ENCODE results near the gene ZNF319. TPM values are rescaled to one million over a fixed set of nuclear protein-coding genes. Genes with fewer than 3 reads are reported as not detected.
A peak's percentile ranks its signal among the peaks of the same experiment; 100 is the strongest.

Gene ZNF319
- total RNA-seq, 1 donor from 2014 or later, result 11.5 TPM

DNA sequence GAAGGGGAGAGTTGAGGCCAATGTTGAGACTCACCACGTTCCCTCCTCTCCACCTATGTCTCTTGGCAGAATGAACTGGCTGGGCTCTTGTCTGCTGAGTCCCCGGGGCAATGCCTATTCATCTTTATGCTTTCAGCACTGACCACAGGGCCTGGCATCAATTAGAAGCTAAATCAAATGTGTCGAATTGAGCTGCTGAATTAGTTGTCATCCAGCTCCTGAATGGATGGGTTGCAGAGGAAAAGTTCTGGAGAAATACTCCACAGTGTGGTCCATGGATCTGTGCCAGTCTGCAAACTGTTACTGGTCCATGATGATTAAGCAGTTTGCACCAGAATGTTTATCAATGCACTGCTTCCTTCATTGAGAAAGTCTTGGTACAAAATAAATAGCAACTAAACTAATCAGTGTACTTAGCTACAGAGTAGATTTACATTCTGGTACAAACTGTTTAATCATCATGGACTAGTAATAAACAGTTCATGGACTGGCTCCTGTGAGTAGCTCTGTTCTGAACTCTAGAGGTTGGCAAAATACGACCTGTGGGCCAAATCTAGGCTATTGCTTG lies 34.2 kb downstream of the ZNF319 start:
- H2AFZ ChIP-seq (ENCODE audit: low read depth, low read length), result no peak overlapping the region
- no peaks in the 10 kb centered on the region for H3K36me3 ChIP-seq (ENCODE audit: insufficient read depth, low read length)
- no peak overlapping the region for H3K4me2 ChIP-seq (ENCODE audit: low read length)
- FAIRE-seq (no peak), DNase-seq (ENCODE audit: low read depth) (peak; percentile 20)
- Mint-ChIP-seq H3K36me3 (ENCODE audit: low read depth, unreplicated experiment) (no peaks in the 10 kb centered on the region), H3K27me3 (ENCODE audit: low read depth, unreplicated experiment) (peaks cover 55% of the 10 kb centered on the region), H3K27ac (ENCODE audit: unreplicated experiment) (no peak overlapping the region), H3K9me3 (ENCODE audit: unreplicated experiment) (peaks cover 3% of the 10 kb centered on the region), H3K4me1 (ENCODE audit: low read depth, unreplicated experiment) (no peaks in the 10 kb centered on the region), H3K4me3 (ENCODE audit: unreplicated experiment) (no peak overlapping the region)
- no peaks in the 10 kb centered on the region for H3K4me1 ChIP-seq (ENCODE audit: insufficient read depth, low read length)
- H4K20me1 ChIP-seq (ENCODE audit: insufficient read depth, low read length), result no peaks in the 10 kb centered on the region
- no peaks in the 10 kb centered on the region for H3K79me2 ChIP-seq (ENCODE audit: insufficient read depth, low read length)
- H3K9me3 ChIP-seq (ENCODE audit: insufficient read depth, low read depth, low read length), result no peaks in the 10 kb centered on the region
- H3K4me3 ChIP-seq (ENCODE audit: insufficient read depth, low read depth, low read length), result no peak overlapping the region
- H3K9ac ChIP-seq (ENCODE audit: low read length), result no peak overlapping the region
- peaks cover 5% of the 10 kb centered on the region for H3K27me3 ChIP-seq (ENCODE audit: insufficient read depth, low read length)
- H3K27ac ChIP-seq (ENCODE audit: low read depth, low read length), result no peak overlapping the region
- TF ChIP-seq, protein P1, sequence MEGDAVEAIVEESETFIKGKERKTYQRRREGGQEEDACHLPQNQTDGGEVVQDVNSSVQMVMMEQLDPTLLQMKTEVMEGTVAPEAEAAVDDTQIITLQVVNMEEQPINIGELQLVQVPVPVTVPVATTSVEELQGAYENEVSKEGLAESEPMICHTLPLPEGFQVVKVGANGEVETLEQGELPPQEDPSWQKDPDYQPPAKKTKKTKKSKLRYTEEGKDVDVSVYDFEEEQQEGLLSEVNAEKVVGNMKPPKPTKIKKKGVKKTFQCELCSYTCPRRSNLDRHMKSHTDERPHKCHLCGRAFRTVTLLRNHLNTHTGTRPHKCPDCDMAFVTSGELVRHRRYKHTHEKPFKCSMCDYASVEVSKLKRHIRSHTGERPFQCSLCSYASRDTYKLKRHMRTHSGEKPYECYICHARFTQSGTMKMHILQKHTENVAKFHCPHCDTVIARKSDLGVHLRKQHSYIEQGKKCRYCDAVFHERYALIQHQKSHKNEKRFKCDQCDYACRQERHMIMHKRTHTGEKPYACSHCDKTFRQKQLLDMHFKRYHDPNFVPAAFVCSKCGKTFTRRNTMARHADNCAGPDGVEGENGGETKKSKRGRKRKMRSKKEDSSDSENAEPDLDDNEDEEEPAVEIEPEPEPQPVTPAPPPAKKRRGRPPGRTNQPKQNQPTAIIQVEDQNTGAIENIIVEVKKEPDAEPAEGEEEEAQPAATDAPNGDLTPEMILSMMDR (IDR thresholded peaks at IDR 0.05; ENCODE audit: insufficient read depth, low read depth, low read length), result no peak
- no peak for TF ChIP-seq EZH2 (IDR thresholded peaks at IDR 0.05; ENCODE audit: insufficient read depth, low read length)

DNA sequence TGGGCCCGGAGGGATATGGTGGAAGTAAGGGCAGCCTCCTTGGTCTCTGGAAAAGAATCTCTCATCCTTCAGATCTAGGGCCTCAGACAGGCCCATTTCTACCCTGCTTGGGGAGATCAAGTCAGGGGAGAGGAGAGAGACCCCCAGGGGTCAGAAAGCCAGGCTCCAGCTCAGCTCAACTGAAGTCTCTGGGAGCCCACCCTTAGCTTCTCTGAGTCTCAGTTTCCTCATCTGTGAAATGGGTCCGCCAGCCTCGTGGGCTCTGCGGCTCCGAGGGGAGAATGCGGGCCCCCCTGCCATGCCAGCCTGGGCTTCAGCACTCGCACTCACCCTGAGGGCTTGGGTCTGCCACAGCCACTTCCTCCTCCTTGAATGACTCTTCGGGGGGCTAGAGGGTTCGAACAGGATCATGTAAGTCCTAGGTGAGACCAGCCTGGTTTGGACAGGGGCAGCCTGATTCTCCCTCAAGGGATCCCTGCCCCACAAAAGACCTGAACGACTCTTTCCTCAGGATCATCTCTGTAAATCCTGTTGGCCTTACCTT lies 36.2 kb downstream of the ZNF319 start:
- H3K36me3 Mint-ChIP-seq (ENCODE audit: low read depth, unreplicated experiment), result no peaks in the 10 kb centered on the region
- no peak for DNase-seq (ENCODE audit: low read depth)
- no peak for FAIRE-seq
- no peaks in the 10 kb centered on the region for H3K4me1 Mint-ChIP-seq (ENCODE audit: low read depth, unreplicated experiment)
- Histone ChIP-seq H3K9ac (ENCODE audit: low read length) (no peak overlapping the region), H3K4me1 (ENCODE audit: insufficient read depth, low read length) (no peaks in the 10 kb centered on the region), H3K9me3 (ENCODE audit: insufficient read depth, low read depth, low read length) (no peaks in the 10 kb centered on the region), H2AFZ (ENCODE audit: low read depth, low read length) (no peak overlapping the region), H3K79me2 (ENCODE audit: insufficient read depth, low read length) (no peaks in the 10 kb centered on the region), H3K36me3 (ENCODE audit: insufficient read depth, low read length) (no peaks in the 10 kb centered on the region), H4K20me1 (ENCODE audit: insufficient read depth, low read length) (no peaks in the 10 kb centered on the region), H3K4me2 (ENCODE audit: low read length) (no peak overlapping the region), H3K27ac (ENCODE audit: low read depth, low read length) (no peak overlapping the region), H3K27me3 (ENCODE audit: insufficient read depth, low read length) (peaks cover 3% of the 10 kb centered on the region), H3K4me3 (ENCODE audit: insufficient read depth, low read depth, low read length) (no peak overlapping the region)
- TF ChIP-seq EZH2 (IDR thresholded peaks at IDR 0.05; ENCODE audit: insufficient read depth, low read length), result no peak
- TF ChIP-seq, protein P1 (IDR thresholded peaks at IDR 0.05; ENCODE audit: insufficient read depth, low read depth, low read length), result no peak
- H3K27me3 Mint-ChIP-seq (ENCODE audit: low read depth, unreplicated experiment), result peaks cover 46% of the 10 kb centered on the region
- no peak overlapping the region for H3K27ac Mint-ChIP-seq (ENCODE audit: unreplicated experiment)
- peaks cover 3% of the 10 kb centered on the region for H3K9me3 Mint-ChIP-seq (ENCODE audit: unreplicated experiment)
- H3K4me3 Mint-ChIP-seq (ENCODE audit: unreplicated experiment), result no peak overlapping the region

DNA sequence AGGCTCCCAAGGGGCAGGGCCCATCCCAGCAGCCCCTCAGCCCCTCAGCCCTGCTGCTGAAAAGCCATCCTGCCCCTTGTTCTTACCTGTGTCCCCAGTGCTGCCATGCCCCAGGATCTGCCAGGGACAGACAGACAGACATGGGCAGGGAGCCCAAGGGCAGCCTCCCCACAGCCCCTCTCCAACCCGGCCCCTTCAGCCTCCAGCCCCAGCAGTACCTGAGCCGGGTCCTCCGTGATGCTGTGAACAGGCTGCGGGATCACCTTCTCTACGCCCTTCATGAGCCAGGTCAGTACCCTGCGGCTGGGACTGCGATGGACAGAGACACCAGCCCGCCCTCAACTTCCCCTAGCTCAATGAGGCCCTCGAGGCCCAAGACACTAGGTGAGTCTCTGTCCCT lies 37.7 kb downstream of the ZNF319 start:
- no peaks in the 10 kb centered on the region for H3K36me3 ChIP-seq (ENCODE audit: insufficient read depth, low read length)
- H3K9ac ChIP-seq (ENCODE audit: low read length), result no peak overlapping the region
- no peak overlapping the region for H3K27ac Mint-ChIP-seq (ENCODE audit: unreplicated experiment)
- H3K4me1 Mint-ChIP-seq (ENCODE audit: low read depth, unreplicated experiment), result no peaks in the 10 kb centered on the region
- peaks cover 46% of the 10 kb centered on the region for H3K27me3 Mint-ChIP-seq (ENCODE audit: low read depth, unreplicated experiment)
- H3K4me2 ChIP-seq (ENCODE audit: low read length), result no peak overlapping the region
- H3K79me2 ChIP-seq (ENCODE audit: insufficient read depth, low read length), result no peaks in the 10 kb centered on the region
- H3K27ac ChIP-seq (ENCODE audit: low read depth, low read length), result no peak overlapping the region
- H3K27me3 ChIP-seq (ENCODE audit: insufficient read depth, low read length), result peaks cover 3% of the 10 kb centered on the region
- DNase-seq (ENCODE audit: low read depth) (no peak), FAIRE-seq (no peak)
- no peak overlapping the region for H3K4me3 Mint-ChIP-seq (ENCODE audit: unreplicated experiment)
- no peaks in the 10 kb centered on the region for H3K9me3 ChIP-seq (ENCODE audit: insufficient read depth, low read depth, low read length)
- H3K36me3 Mint-ChIP-seq (ENCODE audit: low read depth, unreplicated experiment), result no peaks in the 10 kb centered on the region
- H4K20me1 ChIP-seq (ENCODE audit: insufficient read depth, low read length), result no peaks in the 10 kb centered on the region
- peaks cover 3% of the 10 kb centered on the region for H3K9me3 Mint-ChIP-seq (ENCODE audit: unreplicated experiment)
- H3K4me1 ChIP-seq (ENCODE audit: insufficient read depth, low read length), result no peaks in the 10 kb centered on the region
- H2AFZ ChIP-seq (ENCODE audit: low read depth, low read length), result no peak overlapping the region
- TF ChIP-seq, protein P1 (IDR thresholded peaks at IDR 0.05; ENCODE audit: insufficient read depth, low read depth, low read length), result no peak
- no peak for TF ChIP-seq EZH2 (IDR thresholded peaks at IDR 0.05; ENCODE audit: insufficient read depth, low read length)
- H3K4me3 ChIP-seq (ENCODE audit: insufficient read depth, low read depth, low read length), result no peak overlapping the region

All from astrocyte (in vitro differentiated cells and primary cell).